ENCODE data around the gene THSD4.

- TF ChIP-seq CTCF (conservative IDR thresholded peaks at IDR 0.05 in 1 of 2, IDR thresholded peaks at IDR 0.05 in 1 of 2; ENCODE audit: extremely low read depth in 1 of 2, insufficient read depth in 1 of 2, low read depth in 1 of 2, low read length in 2 of 2) (no peak), EZH2 (IDR thresholded peaks at IDR 0.05; ENCODE audit: borderline replicate concordance, low read length) (no peak)
Observed at GRCh38 chr15:71105444-71105843, 9.8 kb upstream of the THSD4 start.
